Activated naive CD4-positive, alpha-beta T cell treated with anti-CD3 and anti-CD28 coated beads, Interleukin-2, amount 10 ng/mL, durations not matched to agents 5 hours and 36 hours (primary cell): ENCODE data around the gene IFNA14. TPM values are rescaled to one million over a fixed set of nuclear protein-coding genes. Genes with fewer than 3 reads are reported as not detected.

Experiments used
- total RNA-seq, 2 experiments: library from RNA; stranded (reverse); gene quantifications; one replicate each; pipeline ENCODE4 v1.2.3, GENCODE V29; 2021

IFNA14 gene
- total RNA-seq, result not detected

DNA sequence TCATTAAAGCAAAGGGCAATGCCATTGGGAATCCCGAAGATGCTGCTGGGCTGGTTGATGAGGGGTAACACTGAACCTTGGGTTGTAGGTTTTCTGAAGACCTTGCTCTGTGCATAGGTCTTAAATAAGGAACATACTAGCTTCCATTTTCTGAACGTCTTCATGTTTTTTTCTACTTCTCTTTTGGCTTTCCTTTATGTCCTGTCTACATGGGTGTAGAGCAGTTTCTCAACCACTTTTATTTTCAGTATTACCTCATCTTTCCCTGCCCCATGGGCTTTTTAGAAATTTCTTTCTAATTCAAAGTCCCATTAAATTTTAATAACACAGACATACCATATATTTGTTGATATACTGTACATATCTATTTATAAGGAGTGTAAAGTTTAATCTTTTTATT is at the start of gene IFNA14:
Gene IFNA14, minus strand, starts transcription at position 95 of the 400 bp plus-strand sequence. Its CDS starts 70 bp downstream, at position 25.

DNA sequence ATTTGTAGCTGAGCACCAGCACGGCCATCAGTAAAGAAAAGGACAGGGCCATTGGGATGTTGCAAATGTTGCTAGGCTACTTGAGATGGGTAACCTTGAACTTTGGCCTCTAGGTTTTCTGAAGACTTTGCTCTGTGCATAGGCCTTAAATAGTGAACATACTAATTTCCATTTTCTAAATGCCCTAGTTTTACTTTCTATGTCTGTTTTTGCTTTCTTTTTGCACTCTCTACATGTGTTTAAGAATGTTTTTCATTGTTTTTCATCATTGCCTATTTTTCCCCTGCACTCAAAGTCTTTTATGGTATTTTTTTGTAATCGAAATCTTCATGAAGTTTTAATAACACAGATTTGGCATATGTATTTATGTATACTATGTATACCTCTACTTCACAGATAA is 11.7 kb downstream of the IFNA14 start, which contains the start of gene IFNA17:
Gene IFNA17, minus strand, starts transcription at position 101 of the 400 bp plus-strand sequence. Its CDS starts 49 bp downstream, at position 52.

DNA sequence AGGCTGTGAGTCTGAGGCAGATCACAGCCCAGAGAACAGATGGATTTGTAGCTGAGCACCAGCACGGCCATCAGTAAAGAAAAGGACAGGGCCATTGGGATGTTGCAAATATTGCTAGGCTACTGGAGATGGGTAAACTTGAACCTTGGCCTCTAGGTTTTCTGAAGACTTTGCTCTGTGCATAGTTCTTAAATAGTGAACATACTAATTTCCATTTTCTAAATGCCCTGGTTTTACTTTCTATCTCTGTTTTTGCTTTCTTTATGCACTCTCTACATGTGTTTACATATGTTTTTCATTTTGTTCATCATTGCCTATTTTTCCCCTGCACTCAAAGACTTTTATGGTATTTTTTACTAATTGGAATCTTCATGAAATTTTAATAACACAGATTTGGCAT is 22.6 kb downstream of the IFNA14 start, which contains the start of gene IFNA16:
Gene IFNA16, minus strand, starts transcription at position 101 of the 400 bp plus-strand sequence. Its CDS starts 6 bp downstream, at position 95.

DNA sequence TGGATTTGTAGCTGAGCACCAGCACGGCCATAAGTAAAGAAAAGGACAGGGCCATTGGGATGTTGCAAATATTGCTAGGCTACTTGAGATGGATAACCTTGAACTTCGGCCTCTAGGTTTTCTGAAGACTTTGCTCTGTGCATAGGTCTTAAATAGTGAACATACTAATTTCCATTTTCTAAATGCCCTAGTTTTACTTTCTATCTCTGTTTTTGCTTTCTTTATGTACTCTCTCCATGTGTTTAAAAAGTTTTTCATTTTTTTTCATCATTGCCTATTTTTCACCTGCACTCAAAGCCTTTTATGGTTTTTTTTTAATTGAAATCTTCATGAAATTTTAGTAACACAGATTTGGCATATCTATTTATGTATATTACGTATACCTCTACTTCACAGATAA is 32.8 kb downstream of the IFNA14 start, which contains the start of gene IFNA10:
Gene IFNA10, minus strand, starts transcription at position 101 of the 400 bp plus-strand sequence. Its CDS starts 46 bp downstream, at position 55.

DNA sequence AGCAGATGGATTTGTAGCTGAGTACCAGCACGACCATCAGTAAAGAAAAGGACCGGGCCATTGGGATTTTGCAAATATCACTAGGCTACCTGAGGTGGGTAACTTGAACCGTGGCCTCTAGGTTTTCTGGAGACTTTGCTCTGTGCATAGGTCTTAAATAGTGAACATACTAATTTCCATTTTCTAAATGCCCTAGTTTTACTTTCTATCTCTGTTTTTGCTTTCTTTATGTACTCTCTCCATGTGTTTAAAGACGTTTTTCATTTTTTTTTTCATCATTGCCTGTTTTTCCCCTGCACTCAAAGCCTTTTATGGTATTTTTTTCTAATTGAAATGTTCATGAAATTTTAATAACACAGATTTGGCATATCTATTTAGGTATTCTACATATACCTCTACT is 37.7 kb downstream of the IFNA14 start, which contains the start of gene IFNA7:
Gene IFNA7, minus strand, starts transcription at position 101 of the 400 bp plus-strand sequence. Its CDS starts 40 bp downstream, at position 61.

Other genes starting within 250 kb of the IFNA14 start
- gene HACD4, start 208.4 kb downstream of the IFNA14 start, total RNA-seq, result 10 to 100 TPM; 13.0 TPM
- not detected for gene IFNB1, start 162.1 kb downstream of the IFNA14 start, total RNA-seq
- not detected for gene IFNW1, start 98.2 kb downstream of the IFNA14 start, total RNA-seq
- gene IFNA21, start 73.3 kb downstream of the IFNA14 start, total RNA-seq, result not detected
- gene IFNA4, start 52.4 kb downstream of the IFNA14 start, total RNA-seq, result not detected
- not detected for gene IFNA7, start 37.8 kb downstream of the IFNA14 start, total RNA-seq
- gene IFNA10, start 32.9 kb downstream of the IFNA14 start, total RNA-seq, result not detected
- gene IFNA16, start 22.7 kb downstream of the IFNA14 start, total RNA-seq, result not detected
- gene IFNA17, start 11.8 kb downstream of the IFNA14 start, total RNA-seq, result not detected
- gene IFNA5, start 65.3 kb upstream of the IFNA14 start, total RNA-seq, result not detected
- gene KLHL9, start 95.4 kb upstream of the IFNA14 start, total RNA-seq, result 10 to 100 TPM; 19.3 to 20.4 TPM
- gene IFNA6, start 110.9 kb upstream of the IFNA14 start, total RNA-seq, result not detected
- gene IFNA13, start 128.1 kb upstream of the IFNA14 start, total RNA-seq, result not detected
- not detected for gene IFNA2, start 145.4 kb upstream of the IFNA14 start, total RNA-seq
- not detected for gene IFNA8, start 169.1 kb upstream of the IFNA14 start, total RNA-seq
- gene IFNA1, start 200.4 kb upstream of the IFNA14 start, total RNA-seq, result not detected
- gene IFNE, start 242.3 kb upstream of the IFNA14 start, total RNA-seq, result not detected